ENCODE data around the gene MSI2.

GRCh38 chr17:57266902-57267311 lies 10.6 kb downstream of the MSI2 start:
- no peak for TF ChIP-seq ARNTL (CRISPR knock-in tag; IDR thresholded peaks at IDR 0.05; ENCODE audit: borderline replicate concordance, low read depth)
- TF ChIP-seq ISL1 (CRISPR knock-in tag; IDR thresholded peaks at IDR 0.05) = no peak
- TF ChIP-seq ZFP3 (CRISPR knock-in tag; IDR thresholded peaks at IDR 0.05) = no peak
- no peak for TF ChIP-seq OSR1 (CRISPR knock-in tag; IDR thresholded peaks at IDR 0.05)
- no peak for TF ChIP-seq ZC3H10 (CRISPR knock-in tag; IDR thresholded peaks at IDR 0.05)
- TF ChIP-seq, protein P1, sequence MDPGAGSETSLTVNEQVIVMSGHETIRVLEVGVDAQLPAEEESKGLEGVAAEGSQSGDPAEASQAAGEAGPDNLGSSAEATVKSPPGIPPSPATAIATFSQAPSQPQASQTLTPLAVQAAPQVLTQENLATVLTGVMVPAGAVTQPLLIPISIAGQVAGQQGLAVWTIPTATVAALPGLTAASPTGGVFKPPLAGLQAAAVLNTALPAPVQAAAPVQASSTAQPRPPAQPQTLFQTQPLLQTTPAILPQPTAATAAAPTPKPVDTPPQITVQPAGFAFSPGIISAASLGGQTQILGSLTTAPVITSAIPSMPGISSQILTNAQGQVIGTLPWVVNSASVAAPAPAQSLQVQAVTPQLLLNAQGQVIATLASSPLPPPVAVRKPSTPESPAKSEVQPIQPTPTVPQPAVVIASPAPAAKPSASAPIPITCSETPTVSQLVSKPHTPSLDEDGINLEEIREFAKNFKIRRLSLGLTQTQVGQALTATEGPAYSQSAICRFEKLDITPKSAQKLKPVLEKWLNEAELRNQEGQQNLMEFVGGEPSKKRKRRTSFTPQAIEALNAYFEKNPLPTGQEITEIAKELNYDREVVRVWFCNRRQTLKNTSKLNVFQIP (CRISPR knock-in tag; IDR thresholded peaks at IDR 0.05; ENCODE audit: borderline replicate concordance, low read depth) = no peak
- no peak for TF ChIP-seq ZFP30 (CRISPR knock-in tag; IDR thresholded peaks at IDR 0.05)
- no peak for TF ChIP-seq PPARA (CRISPR knock-in tag; IDR thresholded peaks at IDR 0.05; ENCODE audit: borderline replicate concordance)
- TF ChIP-seq CSRNP3 (CRISPR knock-in tag; IDR thresholded peaks at IDR 0.05) = no peak
